C4-2B (cell line): ENCODE data around the gene NIPA2.

Source experiments
- ZFX ChIP-seq: fragments of 450-650 bp; IDR thresholded peaks from 2 replicates; pipeline ENCODE4 v1.6.1; 2017
- TF ChIP-seq, protein P1 (sequence below): fragments of 450-650 bp; conservative IDR thresholded peaks from 2 replicates; pipeline ENCODE4 v1.5.1; 2017; ENCODE audit warnings: mild to moderate bottlenecking

DNA sequence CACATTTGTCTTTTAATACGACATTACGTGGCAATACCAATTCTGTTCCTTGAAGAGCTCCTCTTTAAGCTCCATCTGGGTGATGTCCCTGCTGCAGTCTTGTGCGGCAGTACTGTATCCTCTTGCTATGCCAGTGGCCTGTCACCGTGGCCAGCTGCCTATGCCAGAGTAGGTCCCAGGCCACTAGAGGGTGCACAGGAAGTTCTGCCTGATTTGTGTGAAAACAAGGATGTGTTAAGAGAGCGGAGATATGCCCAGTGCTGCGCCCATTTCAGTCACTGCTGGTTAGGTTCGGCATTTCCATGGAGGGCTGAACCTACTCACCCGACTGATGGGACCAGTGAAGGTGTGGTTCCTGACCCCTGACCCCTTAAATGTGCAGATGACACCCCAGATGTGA is 26.8 kb upstream of the NIPA2 start:
- TF ChIP-seq, protein P1, sequence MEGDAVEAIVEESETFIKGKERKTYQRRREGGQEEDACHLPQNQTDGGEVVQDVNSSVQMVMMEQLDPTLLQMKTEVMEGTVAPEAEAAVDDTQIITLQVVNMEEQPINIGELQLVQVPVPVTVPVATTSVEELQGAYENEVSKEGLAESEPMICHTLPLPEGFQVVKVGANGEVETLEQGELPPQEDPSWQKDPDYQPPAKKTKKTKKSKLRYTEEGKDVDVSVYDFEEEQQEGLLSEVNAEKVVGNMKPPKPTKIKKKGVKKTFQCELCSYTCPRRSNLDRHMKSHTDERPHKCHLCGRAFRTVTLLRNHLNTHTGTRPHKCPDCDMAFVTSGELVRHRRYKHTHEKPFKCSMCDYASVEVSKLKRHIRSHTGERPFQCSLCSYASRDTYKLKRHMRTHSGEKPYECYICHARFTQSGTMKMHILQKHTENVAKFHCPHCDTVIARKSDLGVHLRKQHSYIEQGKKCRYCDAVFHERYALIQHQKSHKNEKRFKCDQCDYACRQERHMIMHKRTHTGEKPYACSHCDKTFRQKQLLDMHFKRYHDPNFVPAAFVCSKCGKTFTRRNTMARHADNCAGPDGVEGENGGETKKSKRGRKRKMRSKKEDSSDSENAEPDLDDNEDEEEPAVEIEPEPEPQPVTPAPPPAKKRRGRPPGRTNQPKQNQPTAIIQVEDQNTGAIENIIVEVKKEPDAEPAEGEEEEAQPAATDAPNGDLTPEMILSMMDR = no peak; the same call in 1 of the 2 replicates
- no peak for TF ChIP-seq ZFX
